MM.1S (cell line): ENCODE measurements around the gene CCDC13.

Experiments
- EZH2 ChIP-seq: fragments of 300-600 bp; sonication (generic); optimal IDR thresholded peaks from 2 replicates; pipeline ENCODE3; 2017; ENCODE audit warnings: low read depth, mild to moderate bottlenecking, antibody characterized with exemption, low read length, mixed read lengths
- EZH2phosphoT487 ChIP-seq: fragments of 300-600 bp; sonication (generic); IDR thresholded peaks from 2 replicates; pipeline ENCODE4 v1.6.1; 2018; ENCODE audit warnings: antibody characterized with exemption, low read length
- TF ChIP-seq, protein P1 (sequence below): fragments of 300-600 bp; sonication (generic); IDR thresholded peaks from 2 replicates; pipeline ENCODE4 v1.5.1; 2016; ENCODE audit warnings: antibody characterized with exemption, low read length, mixed read lengths

DNA sequence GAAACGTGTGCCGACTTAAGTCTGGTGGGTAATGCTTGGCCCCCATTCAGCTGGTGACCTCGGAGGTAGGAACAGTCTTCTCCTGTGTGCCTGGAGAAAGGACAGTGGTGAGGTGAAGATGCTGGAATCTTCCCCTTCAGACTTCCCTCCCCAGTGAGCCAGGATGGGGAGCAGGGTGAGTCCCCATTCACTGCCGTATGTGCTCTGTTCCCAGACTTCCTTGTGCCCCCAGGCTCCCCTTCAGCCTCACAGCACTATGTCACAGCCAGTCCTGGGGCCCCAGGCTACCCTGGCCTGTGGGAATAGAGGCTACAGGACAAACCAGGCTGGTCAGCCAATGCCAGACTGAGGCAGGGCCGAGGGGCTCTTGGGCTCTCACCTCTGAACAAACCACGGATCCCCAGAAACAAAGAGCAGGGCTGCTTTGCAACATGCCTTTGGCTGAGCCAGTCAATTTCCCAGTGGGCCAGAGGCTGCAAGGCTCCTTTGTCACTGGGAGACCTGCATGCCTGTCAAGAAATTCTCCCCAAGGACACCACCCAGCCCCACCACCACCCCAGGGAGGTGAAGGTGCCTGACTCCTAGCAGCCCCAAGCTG lies 38.7 kb downstream of the CCDC13 start:
- TF ChIP-seq, protein P1, sequence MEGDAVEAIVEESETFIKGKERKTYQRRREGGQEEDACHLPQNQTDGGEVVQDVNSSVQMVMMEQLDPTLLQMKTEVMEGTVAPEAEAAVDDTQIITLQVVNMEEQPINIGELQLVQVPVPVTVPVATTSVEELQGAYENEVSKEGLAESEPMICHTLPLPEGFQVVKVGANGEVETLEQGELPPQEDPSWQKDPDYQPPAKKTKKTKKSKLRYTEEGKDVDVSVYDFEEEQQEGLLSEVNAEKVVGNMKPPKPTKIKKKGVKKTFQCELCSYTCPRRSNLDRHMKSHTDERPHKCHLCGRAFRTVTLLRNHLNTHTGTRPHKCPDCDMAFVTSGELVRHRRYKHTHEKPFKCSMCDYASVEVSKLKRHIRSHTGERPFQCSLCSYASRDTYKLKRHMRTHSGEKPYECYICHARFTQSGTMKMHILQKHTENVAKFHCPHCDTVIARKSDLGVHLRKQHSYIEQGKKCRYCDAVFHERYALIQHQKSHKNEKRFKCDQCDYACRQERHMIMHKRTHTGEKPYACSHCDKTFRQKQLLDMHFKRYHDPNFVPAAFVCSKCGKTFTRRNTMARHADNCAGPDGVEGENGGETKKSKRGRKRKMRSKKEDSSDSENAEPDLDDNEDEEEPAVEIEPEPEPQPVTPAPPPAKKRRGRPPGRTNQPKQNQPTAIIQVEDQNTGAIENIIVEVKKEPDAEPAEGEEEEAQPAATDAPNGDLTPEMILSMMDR = no peak
- TF ChIP-seq EZH2 (no peak), EZH2phosphoT487 (no peak)
